IMR-90 (cell line): ENCODE measurements around the gene TMEM181. TPM values are rescaled to one million over a fixed set of nuclear protein-coding genes. Genes with fewer than 3 reads are reported as not detected.

Source experiments
- ATAC-seq: fragments of 200-7000 bp; cut with Tn5 transposase; 2 replicates; pipeline ENCODE4 v1.9.1; 2020; ENCODE audit warnings: low read depth, mild to moderate bottlenecking, moderate library complexity
- BruUV-seq: library from RNA; stranded (reverse); fragments of 400-500 nt; replicated peaks from 2 replicates; lab custom pipeline; 2021; lab: Mats Ljungman, UMichigan
- CTCF ChIA-PET: fragments of 300-600 bp; formaldehyde crosslinking; extraction: SDS; loops from one replicate; lab custom pipeline; 2021; ENCODE audit warnings: antibody characterized with exemption; lab: Yijun Ruan, JAX
- POLR2A ChIA-PET: fragments of 300-600 bp; sonication (Branson Sonifier 250); formaldehyde crosslinking; loops from one replicate; lab custom pipeline; 2022; ENCODE audit warnings: antibody characterized with exemption; ENCODE audit not compliant: unreplicated experiment; lab: Charles Lee
- DNase-seq: peaks from one replicate; pipeline ENCODE4 v3.0.0; 2013
- H2AFZ ChIP-seq: replicated peaks from 2 replicates; pipeline ENCODE3; 2013; ENCODE audit warnings: low read length, mild to moderate bottlenecking; ENCODE audit not compliant: poor library complexity
- H2AK5ac ChIP-seq: 2 replicates; pipeline ENCODE4 v1.6.1; 2013; ENCODE audit warnings: low read depth, low read length, inconsistent platforms
- H2AK9ac ChIP-seq: replicated peaks from 2 replicates; pipeline ENCODE3; 2013; ENCODE audit warnings: mild to moderate bottlenecking, low read depth, low read length, moderate library complexity; ENCODE audit not compliant: poor library complexity
- H2BK120ac ChIP-seq: 2 replicates; pipeline ENCODE4 v1.6.1; 2013; ENCODE audit warnings: low read depth, low read length, inconsistent platforms
- H2BK15ac ChIP-seq: 3 replicates; pipeline ENCODE4 v1.6.1; 2013; ENCODE audit warnings: low read depth, low read length, inconsistent platforms
- H2BK20ac ChIP-seq: 2 replicates; pipeline ENCODE4 v1.6.1; 2013; ENCODE audit warnings: low read depth, mild to moderate bottlenecking, inconsistent platforms, low read length, moderate library complexity
- H2BK5ac ChIP-seq: 2 replicates; pipeline ENCODE4 v1.6.1; 2013; ENCODE audit warnings: mild to moderate bottlenecking, low read depth, low read length, inconsistent platforms; ENCODE audit not compliant: poor library complexity, severe bottlenecking
- H3K14ac ChIP-seq: replicated peaks from 2 replicates; pipeline ENCODE4 v1.6.1; 2013; ENCODE audit warnings: low read depth, low read length, inconsistent platforms
- H3K18ac ChIP-seq: 2 replicates; pipeline ENCODE4 v1.6.1; 2013; ENCODE audit warnings: low read depth, low read length, control low read depth
- H3K23ac ChIP-seq: 2 replicates; pipeline ENCODE4 v1.6.1; 2013; ENCODE audit warnings: low read depth, low read length, inconsistent platforms
- H3K27ac ChIP-seq: 2 replicates; pipeline ENCODE4 v1.5.1; 2013; ENCODE audit warnings: mild to moderate bottlenecking, control low read depth, low read length; ENCODE audit not compliant: insufficient read depth
- H3K27me3 ChIP-seq: 2 replicates; pipeline ENCODE4 v1.6.1; 2013; ENCODE audit warnings: low read length; ENCODE audit not compliant: control insufficient read depth, insufficient read depth
- H3K36me3 ChIP-seq: 2 replicates; pipeline ENCODE4 v1.6.1; 2013; ENCODE audit warnings: low read length, mixed read lengths; ENCODE audit not compliant: control insufficient read depth, insufficient read depth
- H3K4ac ChIP-seq: 2 replicates; pipeline ENCODE4 v1.6.1; 2013; ENCODE audit warnings: low read depth, low read length, inconsistent platforms
- H3K4me1 ChIP-seq: 2 replicates; pipeline ENCODE4 v1.6.1; 2013; ENCODE audit warnings: low read length, mixed read lengths; ENCODE audit not compliant: control insufficient read depth, insufficient read depth
- H3K4me2 ChIP-seq: 2 replicates; pipeline ENCODE4 v1.6.1; 2013; ENCODE audit warnings: low read depth, mild to moderate bottlenecking, control low read depth, low read length, moderate library complexity
- H3K4me3 ChIP-seq: 2 replicates; pipeline ENCODE4 v1.5.1; 2013; ENCODE audit warnings: low read depth, mild to moderate bottlenecking, control low read depth, low read length, moderate library complexity; ENCODE audit not compliant: insufficient read depth
- H3K56ac ChIP-seq: 2 replicates; pipeline ENCODE4 v1.6.1; 2013; ENCODE audit warnings: low read length, inconsistent platforms; ENCODE audit not compliant: insufficient read depth; ENCODE audit errors: extremely low read depth
- H3K79me1 ChIP-seq, 2 experiments: 2 replicates each; pipeline ENCODE4 v1.6.1; 2013; ENCODE audit warnings: low read length in 2 of 2, inconsistent platforms in 1 of 2, low read depth in 1 of 2
- H3K9ac ChIP-seq: 2 replicates; pipeline ENCODE4 v1.6.1; 2013; ENCODE audit warnings: low read depth, low read length, control low read depth
- H3K9me1 ChIP-seq: 2 replicates; pipeline ENCODE4 v1.6.1; 2013; ENCODE audit warnings: low read length, inconsistent platforms; ENCODE audit not compliant: insufficient read depth
- H3K9me3 ChIP-seq: 2 replicates; pipeline ENCODE4 v1.6.1; 2013; ENCODE audit warnings: low read length; ENCODE audit not compliant: control insufficient read depth, insufficient read depth
- H4K20me1 ChIP-seq: 2 replicates; pipeline ENCODE4 v1.6.1; 2013; ENCODE audit warnings: low read length, inconsistent platforms; ENCODE audit not compliant: insufficient read depth
- H4K5ac ChIP-seq: 2 replicates; pipeline ENCODE4 v1.6.1; 2013; ENCODE audit warnings: mild to moderate bottlenecking, low read depth, low read length, control low read depth
- H4K8ac ChIP-seq, 2 experiments: 2 replicates each; pipeline ENCODE4 v1.6.1; 2013; ENCODE audit warnings: low read depth in 2 of 2, low read length in 2 of 2, control low read depth in 1 of 2, inconsistent platforms in 1 of 2
- H4K91ac ChIP-seq: 2 replicates; pipeline ENCODE4 v1.6.1; 2013; ENCODE audit warnings: low read depth, low read length, inconsistent platforms; ENCODE audit not compliant: insufficient read depth
- BHLHE40 ChIP-seq: fragments of 150-350 bp; IDR thresholded peaks from 2 replicates; pipeline ENCODE4 v1.6.1; 2016; ENCODE audit warnings: mild to moderate bottlenecking, low read depth, low read length
- CHD1 ChIP-seq: IDR thresholded peaks from 2 replicates; pipeline ENCODE4 v1.6.1; 2012; ENCODE audit warnings: low read depth, low read length, improper control_type of control experiment
- CTCF ChIP-seq: conservative IDR thresholded peaks from 2 replicates; pipeline ENCODE4 v1.5.1; 2012; ENCODE audit warnings: mild to moderate bottlenecking, low read depth, low read length, improper control_type of control experiment
- ELK1 ChIP-seq: fragments of 150-350 bp; IDR thresholded peaks from 2 replicates; pipeline ENCODE4 v1.6.1; 2016; ENCODE audit warnings: low read depth, mild to moderate bottlenecking, low read length, moderate library complexity, borderline replicate concordance
- FOS ChIP-seq: fragments of 150-350 bp; IDR thresholded peaks from 2 replicates; pipeline ENCODE4 v1.6.1; 2016; ENCODE audit warnings: low read depth, low read length
- MAFK ChIP-seq: IDR thresholded peaks from 2 replicates; pipeline ENCODE4 v1.6.1; 2012; ENCODE audit warnings: low read depth, low read length, improper control_type of control experiment
- MAZ ChIP-seq: IDR thresholded peaks from 2 replicates; pipeline ENCODE4 v1.6.1; 2012; ENCODE audit warnings: low read depth, mild to moderate bottlenecking, low read length, improper control_type of control experiment, moderate library complexity, borderline replicate concordance
- MXI1 ChIP-seq: IDR thresholded peaks from 2 replicates; pipeline ENCODE4 v1.6.1; 2012; ENCODE audit warnings: low read depth, mild to moderate bottlenecking, low read length, moderate library complexity, borderline replicate concordance
- NFE2L2 ChIP-seq: fragments of 150-350 bp; IDR thresholded peaks from 2 replicates; pipeline ENCODE4 v1.6.1; 2016; ENCODE audit warnings: low read depth, mild to moderate bottlenecking, low read length
- POLR2A ChIP-seq: IDR thresholded peaks from 2 replicates; pipeline ENCODE4 v1.6.1; 2012; ENCODE audit warnings: mild to moderate bottlenecking, low read depth, low read length
- RCOR1 ChIP-seq: IDR thresholded peaks from 2 replicates; pipeline ENCODE4 v1.6.1; 2012; ENCODE audit warnings: mild to moderate bottlenecking, low read length, improper control_type of control experiment; ENCODE audit not compliant: insufficient replicate concordance
- USF2 ChIP-seq: fragments of 150-350 bp; IDR thresholded peaks from 2 replicates; pipeline ENCODE4 v1.6.1; 2017; ENCODE audit warnings: mild to moderate bottlenecking, antibody characterized with exemption, low read length, low read depth
- WGBS, 2 experiments: methylation state at CpG; one replicate each; pipeline versions ENCODE4 v1.1.5 to v1.1.7; 2013; ENCODE audit warnings: missing lambda C conversion rate in 2 of 2; ENCODE audit not compliant: insufficient read length in 1 of 2; ENCODE audit errors: extremely low coverage in 2 of 2; 5-methylcytosine and 5-hydroxymethylcytosine counted together
- dilution Hi-C: fragments of 300-500 bp; cut with HindIII; formaldehyde crosslinking; loops from one replicate; pipeline ENCODE4 v1.14.3; 2018; ENCODE audit warnings: low sequenced_read_pairs; ENCODE audit not compliant: unreplicated experiment
- in situ Hi-C: fragments of 300-500 bp; cut with MboI; formaldehyde crosslinking; loops from 3 replicates; pipeline ENCODE4 v1.14.3; 2019; ENCODE audit warnings: low sequenced_read_pairs, inconsistent platforms, mixed read lengths
- intact Hi-C: fragments of 100-400 bp; cut with micrococcal nuclease; formaldehyde crosslinking; loops from 2 replicates; pipeline ENCODE4 v1.10.0; 2022
- polyA plus RNA-seq, 3 experiments: library from polyadenylated mRNA; depleted of rRNA; stranded (reverse); fragments of >200 nt; gene quantifications; 2 replicates each; pipeline ENCODE4 v1.2.3, GENCODE V29; 2012; ENCODE audit warnings: low replicate concordance in 1 of 3
- total RNA-seq: library from RNA; depleted of rRNA; stranded (reverse); fragments of >200 nt; gene quantifications from 2 replicates; pipeline ENCODE4 v1.2.3, GENCODE V29; 2012

Gene TMEM181
- total and polyA plus RNA-seq, 2 of the 4 experiments (the other 2 are of a cell fraction) = 22.8 to 27.8 TPM

- no peak overlapping the region; the same call in 2 of the 3 replicates for H2BK15ac ChIP-seq
- H2BK20ac ChIP-seq = no peak overlapping the region; the same call in 1 of the 2 replicates
- peak overlapping the region; percentile 63; the same call in 1 of the 2 replicates for H3K23ac ChIP-seq
- peak overlapping the region; percentile 64 for H2BK120ac ChIP-seq
- intact Hi-C loops = no loop called here
- ATAC-seq = peak; percentile 92
- H4K20me1 ChIP-seq = peaks cover 12% of the 10 kb centered on the region; the same call in 1 of the 2 replicates
- peak overlapping the region; percentile 64 for H3K14ac ChIP-seq
- no TSS peak for BruUV-seq
- in situ Hi-C loops = loop anchor here (25.0 kb wide), 1 partner anchor 1080 kb away; no protein-coding TSS in a partner anchor
- dilution Hi-C loops = no loop called here
- H3K9ac ChIP-seq = peak overlapping the region; percentile 23
- H4K8ac ChIP-seq = peak overlapping the region; percentile 0 to 81; a peak in 3 of 4 replicates
- no peak overlapping the region for H3K4me3 ChIP-seq
- peaks cover 32% of the 10 kb centered on the region for H3K36me3 ChIP-seq
- peaks cover 18% of the 10 kb centered on the region for H3K9me1 ChIP-seq
- peak overlapping the region; percentile 83 for H3K4ac ChIP-seq
- peaks cover 14% of the 10 kb centered on the region for H3K4me1 ChIP-seq
- H2AK5ac ChIP-seq = peak overlapping the region; percentile 89
- H3K9me3 ChIP-seq = no peaks in the 10 kb centered on the region
- H3K27ac ChIP-seq = peak overlapping the region; percentile 79
- H4K91ac ChIP-seq = peak overlapping the region; percentile 47; the same call in 1 of the 2 replicates
- H3K56ac ChIP-seq = peak overlapping the region; percentile 27; the same call in 1 of the 2 replicates
- peak overlapping the region; percentile 52 for H2AFZ ChIP-seq
- peak overlapping the region; percentile 72 for H4K5ac ChIP-seq
- H3K27me3 ChIP-seq = no peaks in the 10 kb centered on the region
- peaks cover 5 to 61% of the 10 kb centered on the region in 2 experiments for H3K79me1 ChIP-seq
- ChIA-PET CTCF (interaction anchor here (0.5 to 0.6 kb wide), 2 partner anchors 28 to 306 kb away, joined by 3 to 6 read pairs; no protein-coding TSS in a partner anchor), POLR2A (no interaction called here)
- H2BK5ac ChIP-seq = peak overlapping the region; percentile 56
- H2AK9ac ChIP-seq = peak overlapping the region; percentile 89
- peak; percentile 97 for DNase-seq
- peak overlapping the region; percentile 70 for H3K4me2 ChIP-seq
- H3K18ac ChIP-seq = peak overlapping the region; percentile 68; the same call in 1 of the 2 replicates
- WGBS, 2 experiments = 13% methylated on average over 7 of the region's 19 CpGs; no CpG with 5 or more reads in 1 of the 2 experiments
- TF ChIP-seq NFE2L2 (no peak), RCOR1 (no peak), FOS (peak; percentile 98), BHLHE40 (peak; percentile 46; the same call in 1 of the 2 replicates), ELK1 (no peak), POLR2A (peak; percentile 63; the same call in 1 of the 2 replicates), USF2 (no peak), CHD1 (0 out of 2 replicates have a peak, but pooled peaks have one; percentile 29), MAFK (no peak), MAZ (peak; percentile 12; the same call in 1 of the 2 replicates), MXI1 (no peak), CTCF (no peak)
These were observed 72.0 kb downstream of the TMEM181 start for GRCh38 chr6:158631678-158632537.
